ENCODE measurements around the gene NPC2.
"Not testable (repeated sequence)": the region's sequence is repeated elsewhere in the genome, so short reads cannot be mapped to it uniquely, and the experiment has no call there.

Gene NPC2

GRCh38 chr14:74464785-74465184 lies 28.3 kb downstream of the NPC2 start:
- no peak for DNase-seq

DNA sequence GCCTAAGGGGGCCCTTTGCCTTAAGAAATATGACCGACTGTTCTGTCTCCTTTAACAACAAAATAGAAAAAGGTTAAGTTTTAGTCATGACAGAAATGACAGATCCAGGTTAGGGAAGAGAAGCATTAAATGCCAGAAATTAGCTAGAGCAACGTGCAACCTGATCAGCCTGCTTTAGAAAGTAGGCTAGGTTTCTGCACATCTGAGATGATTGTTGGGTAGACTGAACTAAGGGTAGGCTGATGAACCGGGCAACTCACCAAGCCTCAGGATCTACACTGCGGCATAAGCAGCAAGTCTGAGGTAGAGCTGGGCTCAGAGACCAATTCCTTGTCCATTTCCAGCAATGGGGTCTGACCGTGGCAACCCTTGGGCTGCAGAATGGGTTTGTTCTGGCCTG lies 29.4 kb downstream of the NPC2 start:
- no peak for DNase-seq

DNA sequence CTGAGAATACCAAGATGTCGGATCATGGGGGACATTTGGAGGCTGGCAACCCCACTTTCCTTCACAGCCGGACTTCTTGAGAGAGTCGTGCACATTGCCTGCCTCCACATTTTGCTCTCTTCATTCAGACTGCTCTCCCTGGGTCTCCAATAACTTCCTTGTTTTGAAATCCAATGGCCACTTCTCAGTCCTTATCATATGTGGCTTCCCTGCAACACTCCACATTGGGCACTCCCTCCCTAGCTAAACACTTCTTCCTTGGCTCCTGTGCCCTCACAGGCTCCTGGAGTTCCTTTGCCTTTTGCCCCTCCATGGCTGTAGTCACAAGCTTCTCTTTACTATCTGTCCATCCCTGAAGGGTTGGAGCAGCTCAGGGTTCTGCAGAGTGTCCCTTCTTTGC lies 30.1 kb downstream of the NPC2 start:
- DNase-seq = no peak

GRCh38 chr14:74459976-74460375 lies 33.1 kb downstream of the NPC2 start:
- no peak for DNase-seq

DNA sequence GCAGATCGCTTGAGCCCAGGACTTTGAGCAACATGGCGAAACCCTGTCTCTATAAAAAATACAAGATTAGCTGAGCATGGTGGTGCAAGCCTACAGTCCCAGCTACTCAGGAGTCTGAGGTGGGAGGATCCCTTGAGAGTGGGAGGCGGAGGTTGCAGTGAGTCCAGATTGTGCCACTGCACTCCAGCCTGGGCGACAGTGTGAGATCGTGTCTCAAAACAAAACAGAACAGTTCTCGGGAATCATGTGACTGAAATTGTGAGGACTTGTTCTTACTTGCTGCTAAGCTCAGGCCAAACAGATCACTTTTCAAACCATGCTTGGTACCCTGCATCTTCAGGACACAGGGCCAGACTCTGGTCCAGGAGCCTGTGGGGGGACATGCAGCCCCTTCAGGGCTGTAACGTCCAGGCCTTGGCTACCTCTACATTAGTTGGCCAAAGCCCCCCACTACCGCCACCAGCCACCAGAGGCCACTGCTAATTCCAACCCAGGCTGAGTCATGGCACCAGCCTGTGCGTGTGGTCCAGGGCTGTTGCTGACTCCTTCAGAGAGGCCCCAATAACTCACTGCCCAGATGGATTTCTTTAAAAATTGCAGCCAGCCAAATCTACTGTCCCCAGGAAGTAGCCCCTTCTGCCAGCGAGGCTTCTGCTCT lies 33.7 kb downstream of the NPC2 start:
- no peak for DNase-seq

GRCh38 chr14:74457565-74457895 lies 35.6 kb downstream of the NPC2 start:
- no peak for DNase-seq

DNA sequence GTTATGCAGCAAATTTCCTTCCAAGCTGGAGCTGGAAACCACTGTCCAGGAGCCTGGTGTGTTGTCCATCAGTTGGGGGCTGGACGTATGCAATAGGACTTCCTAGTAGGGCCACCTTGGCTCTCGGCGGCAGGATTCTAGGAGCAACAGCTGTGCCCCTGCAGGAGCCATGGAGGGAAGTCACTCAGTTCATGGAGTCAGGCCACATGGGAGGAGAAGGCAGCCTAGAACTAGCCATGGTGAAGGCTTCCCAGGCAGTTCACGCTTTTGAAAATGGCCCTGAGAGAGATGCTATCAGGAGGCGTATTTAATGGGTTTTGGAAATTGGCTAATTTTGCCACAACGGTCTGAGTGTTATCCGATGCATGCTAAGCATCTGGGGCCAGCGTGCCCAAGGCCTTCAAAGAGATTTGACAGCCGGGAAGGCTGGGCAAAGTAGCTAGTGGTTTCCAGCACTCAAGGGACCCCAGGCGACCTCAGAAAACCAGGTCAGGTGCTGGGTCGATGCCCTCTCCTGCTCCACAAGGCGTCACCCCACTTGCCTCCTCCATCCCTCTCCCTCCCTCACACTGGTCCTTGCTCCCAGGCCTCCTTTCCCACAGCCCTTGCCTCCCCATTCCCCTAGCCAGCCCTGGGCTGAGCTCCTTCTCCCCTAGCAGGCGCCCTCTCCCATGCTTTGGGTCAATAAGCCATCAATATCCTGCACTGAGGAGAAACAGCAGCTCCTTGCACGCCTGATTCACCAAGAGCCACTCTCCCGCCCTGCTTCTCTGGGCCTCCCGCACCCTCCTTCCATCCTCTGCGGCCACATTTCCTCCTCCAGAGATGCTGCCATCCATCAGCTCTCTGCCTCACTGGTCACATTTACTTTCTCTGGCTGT lies 36.2 kb downstream of the NPC2 start:
- no peak for DNase-seq

DNA sequence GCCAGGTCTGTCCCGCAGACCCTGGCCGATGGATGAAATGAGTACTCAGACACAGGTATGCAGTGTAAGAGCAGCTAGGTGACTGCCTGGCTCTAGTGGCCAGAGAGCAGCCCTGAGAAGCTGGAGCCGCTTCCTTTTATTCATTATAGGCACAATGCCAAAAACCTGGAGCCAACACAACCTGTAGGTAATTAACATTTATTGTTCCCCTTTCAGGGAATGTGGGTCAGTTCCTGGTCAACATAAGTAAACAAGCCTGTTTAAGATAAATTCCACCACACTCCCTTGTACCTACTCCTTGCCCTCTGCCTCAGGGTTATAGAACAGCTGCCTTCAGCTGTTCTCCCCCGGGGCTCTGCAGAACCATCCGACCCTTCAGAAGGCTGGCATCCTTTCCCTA lies 38.7 kb downstream of the NPC2 start:
- not testable (repeated sequence) for DNase-seq

GRCh38 chr14:74444866-74445265 lies 48.2 kb downstream of the NPC2 start:
- no peak for DNase-seq

DNA sequence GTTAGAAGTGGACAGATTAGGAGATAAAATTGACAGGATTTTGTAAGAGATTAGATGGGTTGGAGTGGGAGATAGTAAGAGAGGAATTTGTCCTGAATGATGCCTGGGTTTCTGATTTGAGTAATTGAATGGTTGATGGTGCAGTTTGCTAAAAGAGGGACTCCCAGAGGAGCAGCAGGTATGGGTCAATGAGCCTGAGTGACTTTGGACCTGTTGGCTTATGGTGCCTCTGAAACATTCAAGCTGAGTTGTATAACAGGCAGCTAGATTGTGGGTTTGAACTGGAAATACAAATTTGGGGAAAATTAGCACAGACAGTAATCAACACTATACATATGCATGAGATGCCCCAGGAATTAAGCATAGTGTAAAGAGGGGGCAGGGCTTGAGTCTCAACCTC lies 50.3 kb downstream of the NPC2 start:
- DNase-seq = no peak

DNA sequence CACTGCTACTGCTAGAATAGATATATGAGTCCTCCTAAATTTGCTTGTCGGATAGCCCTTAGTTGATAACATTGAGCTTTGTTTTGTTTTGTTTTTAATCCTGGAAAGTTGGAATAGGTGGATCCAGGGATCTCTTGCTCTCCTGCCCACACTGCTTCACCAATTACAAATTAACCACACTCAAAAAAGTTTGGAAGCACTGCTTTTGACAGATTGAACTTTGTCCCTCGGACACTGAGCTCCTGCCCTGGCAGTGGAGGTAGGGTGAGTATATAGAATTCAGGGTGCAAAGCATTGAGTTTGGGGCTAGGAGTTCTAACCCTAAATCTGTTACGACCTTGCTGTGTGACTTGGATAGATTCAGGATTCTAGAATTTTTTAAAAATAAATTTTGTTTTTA lies 52.0 kb downstream of the NPC2 start:
- DNase-seq = no peak

DNA sequence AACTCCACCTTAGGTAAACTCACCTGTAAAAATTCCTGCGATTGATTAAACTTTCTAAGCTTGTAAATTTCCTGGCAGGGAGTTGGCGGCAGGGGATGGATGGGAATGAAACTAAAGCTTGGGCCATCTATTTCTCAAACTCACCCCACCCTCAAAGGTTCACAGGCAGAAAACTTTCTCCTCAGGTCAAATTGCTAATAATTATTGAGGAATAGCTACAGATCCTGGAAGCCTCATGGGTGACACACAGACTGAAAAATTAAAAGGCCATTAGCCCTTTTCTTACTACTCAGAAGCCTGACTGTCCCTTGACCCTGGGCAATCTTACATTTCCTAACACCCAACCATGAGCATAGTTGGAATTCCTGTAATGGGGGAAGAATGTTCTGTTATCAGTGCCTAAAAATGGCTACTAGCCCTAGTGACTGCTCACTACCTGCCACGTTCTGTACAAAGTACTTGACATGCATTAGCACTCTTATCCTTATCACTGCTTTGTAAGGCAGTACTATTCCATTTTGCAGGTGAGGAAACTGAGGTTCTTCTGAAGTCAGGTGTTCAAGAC lies 54.7 kb downstream of the NPC2 start:
- DNase-seq = no peak

DNA sequence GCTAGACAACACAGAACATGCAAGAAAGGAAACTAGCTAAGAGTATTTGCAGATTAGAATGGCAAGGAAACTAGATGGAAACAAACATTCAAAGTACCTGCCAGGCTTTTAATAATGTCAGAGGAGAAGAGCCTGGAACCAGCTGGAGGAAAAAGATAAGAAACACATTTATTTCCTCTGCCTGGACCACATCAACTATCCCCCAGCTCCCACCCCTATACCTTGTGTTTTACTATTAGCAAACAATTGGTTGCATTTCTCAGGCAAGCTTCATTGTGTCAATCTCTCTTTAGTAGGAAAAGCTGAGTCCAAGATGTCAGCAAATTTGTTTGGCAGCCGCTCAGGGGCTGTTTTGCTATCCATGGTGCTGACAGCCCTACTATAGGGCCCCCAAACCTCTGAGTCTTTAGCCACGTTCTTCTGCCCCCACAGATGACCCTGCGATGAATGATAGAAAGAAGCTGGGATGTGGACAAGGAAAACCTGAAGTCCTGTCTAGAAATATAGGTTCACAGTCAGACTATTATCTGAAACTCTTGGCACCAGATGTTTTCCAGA lies 55.5 kb downstream of the NPC2 start:
- no peak for DNase-seq

DNA sequence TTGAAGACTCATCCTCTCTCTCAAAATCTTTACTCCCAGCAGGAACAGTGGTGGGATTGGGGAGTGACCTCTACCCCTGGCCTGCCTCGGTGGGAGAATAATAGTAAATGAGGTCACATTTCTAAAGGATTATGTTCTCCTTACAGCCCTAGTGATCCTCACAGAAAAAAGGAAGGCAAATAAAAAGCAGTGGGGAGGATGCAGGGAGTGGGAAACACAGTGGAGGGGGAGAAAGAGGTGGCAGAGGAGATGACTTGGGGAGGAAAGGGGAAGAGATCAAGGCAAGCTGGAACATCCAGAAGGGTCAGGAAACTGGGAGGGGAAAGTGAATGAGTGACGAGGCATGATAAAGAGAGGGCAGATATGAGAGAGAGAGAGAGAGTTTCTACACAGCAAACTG lies 58.8 kb downstream of the NPC2 start:
- no peak for DNase-seq

DNA sequence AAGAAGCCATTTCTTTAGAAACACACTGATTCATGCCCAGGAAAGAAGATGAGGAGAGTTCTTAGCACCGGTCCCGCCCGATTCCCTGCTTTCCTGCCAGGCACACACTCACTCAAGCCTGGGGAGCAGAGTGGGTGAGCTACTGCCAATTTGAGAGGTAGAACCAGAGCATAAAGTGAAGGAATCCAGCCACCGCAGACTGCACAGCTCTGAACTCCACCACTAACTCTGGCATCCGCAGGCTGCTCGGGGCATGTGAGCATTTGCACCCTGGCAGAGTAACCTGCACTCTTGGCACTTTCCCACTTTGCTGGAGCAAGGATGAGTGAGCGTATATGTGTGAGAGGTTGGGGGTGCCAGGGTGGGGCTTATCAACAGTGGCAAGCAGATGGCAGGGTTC lies 63.1 kb downstream of the NPC2 start:
- no peak for DNase-seq
